GM23338 (cell line): ENCODE measurements around the gene NFIB. TPM values are rescaled to one million over a fixed set of nuclear protein-coding genes. Genes with fewer than 3 reads are reported as not detected.

Experiments used
- ATAC-seq: fragments of 200-7000 bp; cut with Tn5 transposase; 3 replicates; pipeline ENCODE4 v1.9.1; 2020
- DNase-seq: peaks from one replicate; pipeline ENCODE4 v3.0.0-alpha.2; 2015; ENCODE audit warnings: low spot score
- H2AFZ ChIP-seq: fragments of 200-600 bp; sonication (generic); 2 replicates; pipeline ENCODE4 v1.8.0; 2016; ENCODE audit warnings: antibody characterized with exemption, mild to moderate bottlenecking, moderate library complexity
- H3F3A ChIP-seq: fragments of 200-600 bp; sonication (generic); replicated peaks from 2 replicates; pipeline ENCODE4 v1.8.0; 2017; ENCODE audit warnings: antibody characterized with exemption, mixed run types, low read depth
- H3K27ac ChIP-seq: fragments of 200-600 bp; sonication (generic); 2 replicates; pipeline ENCODE4 v1.6.1; 2016; ENCODE audit warnings: low read depth
- H3K27me3 ChIP-seq: fragments of 200-600 bp; sonication (generic); 2 replicates; pipeline ENCODE4 v1.8.0; 2016; ENCODE audit warnings: mild to moderate bottlenecking, mixed run types, moderate library complexity; ENCODE audit not compliant: insufficient read depth
- H3K36me3 ChIP-seq: fragments of 200-600 bp; sonication (generic); 2 replicates; pipeline ENCODE4 v1.8.0; 2016; ENCODE audit warnings: mild to moderate bottlenecking; ENCODE audit not compliant: insufficient read depth
- H3K4me1 ChIP-seq: fragments of 200-600 bp; sonication (generic); 2 replicates; pipeline ENCODE4 v1.8.0; 2016; ENCODE audit warnings: mild to moderate bottlenecking, moderate library complexity; ENCODE audit not compliant: insufficient read depth
- H3K4me2 ChIP-seq: fragments of 200-600 bp; sonication (generic); 2 replicates; pipeline ENCODE4 v1.7.1; 2017; ENCODE audit warnings: mixed run types
- H3K4me3 ChIP-seq: fragments of 200-600 bp; sonication (generic); 2 replicates; pipeline ENCODE4 v1.6.1; 2016; ENCODE audit warnings: mixed run types
- H3K79me2 ChIP-seq: fragments of 200-600 bp; sonication (generic); replicated peaks from 2 replicates; pipeline ENCODE4 v1.8.0; 2017; ENCODE audit warnings: mild to moderate bottlenecking; ENCODE audit not compliant: insufficient read depth
- H3K9me2 ChIP-seq: fragments of 200-600 bp; sonication (generic); 2 replicates; pipeline ENCODE4 v1.8.0; 2017; ENCODE audit not compliant: insufficient read depth
- H4K20me1 ChIP-seq: fragments of 200-600 bp; sonication (generic); replicated peaks from 2 replicates; pipeline ENCODE4 v1.8.0; 2017; ENCODE audit warnings: mild to moderate bottlenecking; ENCODE audit not compliant: insufficient read depth
- H3K27ac Mint-ChIP-seq: 2 replicates; pipeline ENCODE4 v1.8.0; 2020; ENCODE audit warnings: inconsistent platforms, mild to moderate bottlenecking, moderate library complexity, mixed read lengths
- H3K27me3 Mint-ChIP-seq: 3 replicates; pipeline ENCODE4 v1.8.0; 2022; ENCODE audit warnings: low read depth, mild to moderate bottlenecking, moderate library complexity, mixed read lengths, inconsistent platforms; ENCODE audit not compliant: insufficient read depth, poor library complexity
- H3K36me3 Mint-ChIP-seq: 3 replicates; pipeline ENCODE4 v1.8.0; 2021; ENCODE audit warnings: low read depth, mild to moderate bottlenecking, inconsistent platforms, moderate library complexity, mixed read lengths
- H3K4me1 Mint-ChIP-seq: 3 replicates; pipeline ENCODE4 v1.8.0; 2020; ENCODE audit warnings: mild to moderate bottlenecking, inconsistent platforms, mixed read lengths
- H3K4me3 Mint-ChIP-seq: 3 replicates; pipeline ENCODE4 v1.8.0; 2021; ENCODE audit warnings: moderate library complexity, mild to moderate bottlenecking, inconsistent platforms, mixed read lengths
- H3K9me3 Mint-ChIP-seq: 3 replicates; pipeline ENCODE4 v1.8.0; 2020; ENCODE audit warnings: moderate library complexity, mild to moderate bottlenecking, inconsistent platforms, mixed read lengths
- CREB1 ChIP-seq: fragments of 250-450 bp; sonication (Bioruptor Pico); IDR thresholded peaks from 2 replicates; pipeline ENCODE4 v1.5.0; 2020; ENCODE audit warnings: low read depth, mild to moderate bottlenecking, moderate library complexity
- EZH2 ChIP-seq: fragments of 200-600 bp; sonication (generic); IDR thresholded peaks from one replicate; pipeline ENCODE4 v1.8.0; 2017; ENCODE audit warnings: antibody characterized with exemption, mild to moderate bottlenecking, low read depth; ENCODE audit not compliant: unreplicated experiment
- JUNB ChIP-seq: IDR thresholded peaks from one replicate; pipeline ENCODE4 v1.6.1; 2016; ENCODE audit warnings: antibody characterized with exemption; ENCODE audit not compliant: unreplicated experiment
- POLR2AphosphoS5 ChIP-seq: IDR thresholded peaks from 2 replicates; pipeline ENCODE4 v1.6.1; 2016; ENCODE audit warnings: antibody characterized with exemption, low read depth
- ZNF114 ChIP-seq: fragments of 250-450 bp; sonication (Bioruptor Pico); IDR thresholded peaks from 2 replicates; pipeline ENCODE4 v1.5.0; 2020; ENCODE audit warnings: mild to moderate bottlenecking, moderate library complexity
- polyA plus RNA-seq: library from polyadenylated mRNA; unstranded; fragments of >200 nt; fragmentation: Nextera tagmentation; extraction: Ambion mirVana; gene quantifications from 2 replicates; pipeline ENCODE4 v1.2.1, GENCODE V29; 2016
- total RNA-seq: library from RNA; depleted of rRNA; stranded (reverse); fragments of >200 nt; shearing (Covaris generic); gene quantifications from 2 replicates; pipeline ENCODE4 v1.2.3, GENCODE V29; 2014
- TF ChIP-seq, protein P1 (sequence below): IDR thresholded peaks from 2 replicates; pipeline ENCODE4 v1.6.1; 2016; ENCODE audit warnings: antibody characterized with exemption

The NFIB gene
- total and polyA plus RNA-seq, 2 experiments from 2014 or later, result 3.9 to 4.7 TPM

DNA sequence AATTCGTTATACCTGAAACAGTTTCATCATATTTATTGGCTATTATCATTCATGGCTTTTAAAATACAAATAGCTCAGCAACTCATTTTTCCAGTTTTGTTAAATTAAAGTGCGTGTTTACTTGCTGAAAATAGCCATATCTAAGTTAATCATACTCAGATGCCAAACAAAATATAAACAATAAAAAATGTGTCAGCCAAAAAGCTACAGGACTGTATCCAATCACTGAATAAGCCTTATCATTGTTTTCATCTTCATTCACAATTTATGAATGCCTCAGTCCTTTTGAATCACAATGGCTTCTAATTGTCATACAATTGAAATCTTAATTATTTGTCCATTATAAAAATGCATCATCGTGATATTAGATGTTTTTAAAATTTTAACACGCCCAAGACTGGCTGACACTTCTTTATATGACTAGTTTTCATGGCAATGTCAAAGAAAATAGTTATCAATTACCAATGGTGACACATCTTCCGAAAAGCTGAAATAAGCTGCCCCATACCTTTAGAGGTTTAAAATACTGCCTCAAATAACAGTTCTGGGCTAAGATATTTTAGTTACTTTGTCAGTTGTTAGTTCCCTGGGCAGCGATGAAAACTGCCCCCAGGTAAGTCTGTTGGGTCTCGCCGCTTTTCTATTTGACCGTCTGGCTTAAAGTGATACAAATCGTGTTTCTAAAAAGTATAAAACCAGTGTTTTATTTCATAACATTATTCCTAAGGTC, 1.8 kb downstream of the NFIB start:
- peaks cover 10% of the 10 kb centered on the region; the same call in 1 of the 2 replicates for H3F3A ChIP-seq
- Mint-ChIP-seq H3K4me3 (peak overlapping the region; percentile 87), H3K27me3 (peaks cover 32% of the 10 kb centered on the region), H3K9me3 (peaks cover 4% of the 10 kb centered on the region; the same call in 1 of the 3 replicates), H3K27ac (no peak overlapping the region), H3K4me1 (peaks cover 45% of the 10 kb centered on the region), H3K36me3 (peaks cover 2% of the 10 kb centered on the region; the same call in 1 of the 3 replicates)
- no peak overlapping the region for H3K27ac ChIP-seq
- H3K27me3 ChIP-seq, result peaks cover 32% of the 10 kb centered on the region
- TF ChIP-seq POLR2AphosphoS5, result no peak
- no peak for TF ChIP-seq EZH2
- H3K4me3 ChIP-seq, result peak overlapping the region; percentile 81
- ATAC-seq, result no peak
- peak overlapping the region; percentile 79 for H3K4me2 ChIP-seq
- H3K36me3 ChIP-seq, result no peaks in the 10 kb centered on the region
- no peaks in the 10 kb centered on the region for H3K9me2 ChIP-seq
- H3K79me2 ChIP-seq, result peaks cover 33% of the 10 kb centered on the region
- peak overlapping the region; percentile 81; the same call in 1 of the 2 replicates for H2AFZ ChIP-seq
- H3K4me1 ChIP-seq, result peaks cover 23% of the 10 kb centered on the region
- no peaks in the 10 kb centered on the region for H4K20me1 ChIP-seq
- DNase-seq, result no peak

DNA sequence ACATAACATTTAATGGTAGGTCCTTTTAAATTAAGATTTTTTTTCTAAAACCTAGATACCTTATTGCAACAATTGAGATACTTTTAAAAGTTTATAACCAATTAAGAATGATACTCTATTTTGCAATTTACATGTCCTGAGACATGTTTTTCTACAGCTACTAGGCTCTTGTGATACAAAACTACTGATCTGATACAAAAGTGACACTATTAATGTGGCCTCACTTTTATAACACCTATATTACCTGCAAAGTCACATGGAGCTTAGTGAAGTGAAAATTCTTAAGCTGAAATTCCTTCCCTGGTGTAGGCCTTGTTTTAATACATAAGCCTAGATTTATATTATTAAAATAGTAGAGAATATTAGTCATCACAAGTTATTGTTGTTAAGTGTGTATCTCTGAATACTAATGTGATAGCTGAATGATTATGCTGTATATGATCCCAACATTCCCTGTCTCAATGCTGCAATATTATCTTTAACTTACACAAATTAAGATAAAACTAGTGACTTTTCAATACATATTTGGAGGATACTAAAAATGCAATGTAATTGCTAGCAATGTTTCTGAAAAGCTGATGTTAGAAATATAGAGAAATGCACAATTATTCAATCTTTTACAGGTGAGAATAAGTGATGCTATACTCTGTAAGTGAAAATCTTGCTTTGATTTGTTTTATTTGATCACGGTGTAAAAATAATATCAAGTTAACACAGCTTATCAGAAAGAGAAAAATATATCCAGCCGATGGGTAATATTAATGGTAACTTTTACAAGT, 2.6 kb downstream of the NFIB start:
- no peaks in the 10 kb centered on the region for H3K36me3 ChIP-seq
- no peak for DNase-seq
- no peaks in the 10 kb centered on the region for H4K20me1 ChIP-seq
- H3F3A ChIP-seq, result peaks cover 10% of the 10 kb centered on the region; the same call in 1 of the 2 replicates
- peaks cover 27% of the 10 kb centered on the region for H3K27me3 ChIP-seq
- Mint-ChIP-seq H3K36me3 (peaks cover 5% of the 10 kb centered on the region; the same call in 2 of the 3 replicates), H3K4me3 (peak overlapping the region; percentile 16; the same call in 2 of the 3 replicates), H3K27me3 (peaks cover 26% of the 10 kb centered on the region), H3K9me3 (peaks cover 4% of the 10 kb centered on the region; the same call in 1 of the 3 replicates), H3K4me1 (peaks cover 40% of the 10 kb centered on the region), H3K27ac (no peak overlapping the region)
- peaks cover 21% of the 10 kb centered on the region for H3K4me1 ChIP-seq
- peaks cover 33% of the 10 kb centered on the region for H3K79me2 ChIP-seq
- H3K9me2 ChIP-seq, result no peaks in the 10 kb centered on the region
- ATAC-seq, result no peak
- H3K4me3 ChIP-seq, result peak overlapping the region; percentile 81; the same call in 1 of the 2 replicates
- no peak overlapping the region for H2AFZ ChIP-seq
- no peak for TF ChIP-seq ZNF114 (CRISPR knock-in tag)
- TF ChIP-seq CREB1 (CRISPR knock-in tag), result no peak
- TF ChIP-seq JUNB, result no peak
- no peak overlapping the region for H3K27ac ChIP-seq
- peak overlapping the region; percentile 79 for H3K4me2 ChIP-seq

DNA sequence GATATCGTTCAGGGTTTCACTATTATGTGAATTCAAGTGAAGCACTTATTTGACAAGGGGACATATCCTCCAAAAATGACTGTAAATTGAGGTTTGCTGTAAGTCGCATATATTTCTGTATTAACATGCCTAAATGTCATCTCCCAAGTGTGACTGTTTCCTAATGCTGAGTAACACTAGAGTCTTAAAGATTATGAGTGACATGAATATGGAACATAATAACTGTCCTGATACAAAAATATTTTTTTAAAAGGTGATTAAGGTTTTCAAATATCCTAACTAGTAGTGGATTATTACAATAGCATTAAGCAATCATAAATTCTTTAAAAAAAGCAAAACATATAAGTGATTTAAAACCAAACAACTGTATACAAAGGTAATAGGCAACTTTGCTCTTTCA, 3.6 kb downstream of the NFIB start:
- Histone ChIP-seq H3K36me3 (no peaks in the 10 kb centered on the region), H3F3A (peaks cover 7% of the 10 kb centered on the region; the same call in 1 of the 2 replicates), H3K4me1 (peaks cover 21% of the 10 kb centered on the region), H3K27me3 (peaks cover 27% of the 10 kb centered on the region), H2AFZ (no peak overlapping the region), H4K20me1 (no peaks in the 10 kb centered on the region), H3K79me2 (peaks cover 33% of the 10 kb centered on the region), H3K27ac (no peak overlapping the region), H3K4me3 (no peak overlapping the region), H3K4me2 (no peak overlapping the region), H3K9me2 (no peaks in the 10 kb centered on the region)
- Mint-ChIP-seq H3K27ac (no peak overlapping the region), H3K27me3 (peaks cover 22% of the 10 kb centered on the region), H3K4me1 (peaks cover 39% of the 10 kb centered on the region), H3K4me3 (no peak overlapping the region), H3K9me3 (peaks cover 4% of the 10 kb centered on the region; the same call in 1 of the 3 replicates), H3K36me3 (peaks cover 5% of the 10 kb centered on the region; the same call in 2 of the 3 replicates)
- TF ChIP-seq, protein P1, sequence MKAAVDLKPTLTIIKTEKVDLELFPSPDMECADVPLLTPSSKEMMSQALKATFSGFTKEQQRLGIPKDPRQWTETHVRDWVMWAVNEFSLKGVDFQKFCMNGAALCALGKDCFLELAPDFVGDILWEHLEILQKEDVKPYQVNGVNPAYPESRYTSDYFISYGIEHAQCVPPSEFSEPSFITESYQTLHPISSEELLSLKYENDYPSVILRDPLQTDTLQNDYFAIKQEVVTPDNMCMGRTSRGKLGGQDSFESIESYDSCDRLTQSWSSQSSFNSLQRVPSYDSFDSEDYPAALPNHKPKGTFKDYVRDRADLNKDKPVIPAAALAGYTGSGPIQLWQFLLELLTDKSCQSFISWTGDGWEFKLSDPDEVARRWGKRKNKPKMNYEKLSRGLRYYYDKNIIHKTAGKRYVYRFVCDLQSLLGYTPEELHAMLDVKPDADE, result no peak
- TF ChIP-seq CREB1 (CRISPR knock-in tag), result no peak
- DNase-seq (no peak), ATAC-seq (no peak)
